HCT116 (cell line): ENCODE measurements around the gene SSR1. TPM values are rescaled to one million over a fixed set of nuclear protein-coding genes. Genes with fewer than 3 reads are reported as not detected.

Experiments
- ATAC-seq: fragments of 200-7000 bp; cut with Tn5 transposase; 2 replicates; pipeline ENCODE4 v1.9.1; 2020; ENCODE audit warnings: mild to moderate bottlenecking, moderate library complexity
- BruUV-seq: library from RNA; stranded (reverse); fragments of 400-500 nt; replicated peaks from 2 replicates; lab custom pipeline; 2021; lab: Mats Ljungman, UMichigan
- CTCF ChIA-PET: fragments of 300-600 bp; sonication (Branson Sonifier 250); formaldehyde crosslinking; loops from one replicate; lab custom pipeline; 2021; ENCODE audit warnings: antibody characterized with exemption; lab: Charles Lee
- POLR2A ChIA-PET: fragments of 300-600, 350-600 bp; sonication (Branson Sonifier 250); formaldehyde crosslinking; loops from one replicate; lab custom pipeline; 2021; ENCODE audit warnings: antibody characterized with exemption; lab: Charles Lee
- RAD21 ChIA-PET, 2 experiments: fragments of 300-600 bp; sonication (Branson Sonifier 250); formaldehyde crosslinking; loops; one replicate each; lab custom pipeline; 2023; ENCODE audit warnings: low total read pairs in 2 of 2; ENCODE audit not compliant: uncharacterized antibody in 2 of 2, unreplicated experiment in 2 of 2, low non-redundant PET in 1 of 2; lab: Charles Lee
- DNase-seq: peaks from one replicate; pipeline ENCODE4 v3.0.0-alpha.2; 2010; ENCODE audit warnings: low read depth, low spot score
- H2AFZ ChIP-seq: fragments of 200-600 bp; shearing (Covaris generic), sonication (generic); 2 replicates; pipeline ENCODE4 v1.6.1; 2017; ENCODE audit warnings: low read depth, mixed run types, mixed read lengths, antibody characterized with exemption, low read length; ENCODE audit not compliant: poor library complexity, severe bottlenecking
- H3K27ac ChIP-seq: 2 replicates; pipeline ENCODE4 v1.5.1; 2012; ENCODE audit warnings: low read depth, low read length
- H3K27me3 ChIP-seq: fragments of 200-600 bp; sonication (generic); 2 replicates; pipeline ENCODE4 v1.6.1; 2016; ENCODE audit warnings: mixed run types, low read length, mixed read lengths; ENCODE audit not compliant: insufficient read depth
- H3K36me3 ChIP-seq, 2 experiments: fragments of 200-500 bp in 1 of 2; fragments of 200-600 bp in 1 of 2; sonication (Bioruptor generic) in 1 of 2; sonication (generic) in 1 of 2; 2 replicates each; pipeline versions ENCODE4 v1.5.1 to v1.6.1; 2014 to 2016; ENCODE audit warnings: low read length in 2 of 2, inconsistent platforms in 1 of 2, mixed read lengths in 1 of 2, mixed run types in 1 of 2; ENCODE audit not compliant: insufficient read depth in 2 of 2, control insufficient read depth in 1 of 2
- H3K4me1 ChIP-seq, 2 experiments: fragments of 200-600 bp in 1 of 2; sonication (generic) in 1 of 2; 2 replicates each; pipeline versions ENCODE4 v1.5.1 to v1.6.1; 2012 to 2017; ENCODE audit warnings: low read length in 2 of 2, inconsistent platforms in 1 of 2, mild to moderate bottlenecking in 1 of 2, mixed read lengths in 1 of 2, mixed run types in 1 of 2, moderate library complexity in 1 of 2; ENCODE audit not compliant: insufficient read depth in 2 of 2, control insufficient read depth in 1 of 2
- H3K4me2 ChIP-seq: fragments of 200-600 bp; sonication (generic); 2 replicates; pipeline ENCODE4 v1.6.1; 2017; ENCODE audit warnings: mixed run types, low read length, mixed read lengths
- H3K4me3 ChIP-seq, 2 experiments: fragments of 200-600 bp in 1 of 2; sonication (generic) in 1 of 2; replicated peaks in 1 of 2; 2 replicates each; pipeline ENCODE4 v1.5.1; 2011 to 2016; ENCODE audit warnings: low read length in 2 of 2, control low read depth in 1 of 2, low read depth in 1 of 2, mild to moderate bottlenecking in 1 of 2, mixed read lengths in 1 of 2, mixed run types in 1 of 2
- H3K79me2 ChIP-seq: fragments of 200-600 bp; sonication (generic); 2 replicates; pipeline ENCODE4 v1.6.1; 2017; ENCODE audit warnings: mild to moderate bottlenecking, mixed run types, low read length, moderate library complexity, mixed read lengths; ENCODE audit not compliant: insufficient read depth
- H3K9ac ChIP-seq: fragments of 200-600 bp; sonication (generic); 2 replicates; pipeline ENCODE4 v1.6.1; 2016; ENCODE audit warnings: low read length, mixed read lengths
- H3K9me2 ChIP-seq: fragments of 200-600 bp; sonication (generic), shearing (Covaris generic); 2 replicates; pipeline ENCODE4 v1.6.1; 2017; ENCODE audit warnings: mixed run types, mild to moderate bottlenecking, moderate library complexity; ENCODE audit not compliant: insufficient read depth
- H3K9me3 ChIP-seq, 2 experiments: fragments of 200-500 bp in 1 of 2; fragments of 200-600 bp in 1 of 2; sonication (Bioruptor generic) in 1 of 2; sonication (generic) in 1 of 2; 2 replicates each; pipeline ENCODE4 v1.6.1; 2014 to 2017; ENCODE audit warnings: low read length in 2 of 2, mixed read lengths in 2 of 2, inconsistent platforms in 1 of 2, low read depth in 1 of 2, mild to moderate bottlenecking in 1 of 2, mixed run types in 1 of 2, moderate library complexity in 1 of 2; ENCODE audit not compliant: control insufficient read depth in 1 of 2, insufficient read depth in 1 of 2
- H4K20me1 ChIP-seq: fragments of 200-600 bp; sonication (generic), shearing (Covaris generic); 2 replicates; pipeline ENCODE4 v1.6.1; 2017; ENCODE audit warnings: mixed run types, mild to moderate bottlenecking, moderate library complexity; ENCODE audit not compliant: insufficient read depth
- CEBPB ChIP-seq: IDR thresholded peaks from 2 replicates; pipeline ENCODE4 v1.6.1; 2012; ENCODE audit warnings: low read depth
- ELF1 ChIP-seq: IDR thresholded peaks from 2 replicates; pipeline ENCODE4 v1.6.1; 2012; ENCODE audit warnings: low read depth, borderline replicate concordance
- EZH2 ChIP-seq: fragments of 200-600 bp; sonication (generic); IDR thresholded peaks from 2 replicates; pipeline ENCODE4 v1.6.1; 2017; ENCODE audit warnings: antibody characterized with exemption, mixed run types
- FOSL1 ChIP-seq: IDR thresholded peaks from 2 replicates; pipeline ENCODE4 v1.6.1; 2012; ENCODE audit warnings: low read depth
- JUND ChIP-seq: IDR thresholded peaks from 2 replicates; pipeline ENCODE4 v1.6.1; 2012
- SP1 ChIP-seq: IDR thresholded peaks from 2 replicates; pipeline ENCODE4 v1.6.1; 2012; ENCODE audit warnings: low read depth
- SRF ChIP-seq: IDR thresholded peaks from 2 replicates; pipeline ENCODE4 v1.6.1; 2012; ENCODE audit warnings: low read depth
- YY1 ChIP-seq: IDR thresholded peaks from 2 replicates; pipeline ENCODE4 v1.6.1; 2011; ENCODE audit warnings: low read length, low read depth, moderate library complexity, mild to moderate bottlenecking; ENCODE audit not compliant: insufficient replicate concordance; ENCODE audit errors: extremely low read depth
- intact Hi-C: fragments of 100-400 bp; cut with micrococcal nuclease; formaldehyde crosslinking; loops from 2 replicates; pipeline ENCODE4 v1.10.0; 2022
- total RNA-seq: library from RNA; stranded (reverse); gene quantifications from one replicate; pipeline ENCODE4 v1.2.1, GENCODE V29; 2021; ENCODE audit not compliant: unreplicated experiment
- TF ChIP-seq, protein P1 (sequence below): IDR thresholded peaks from 2 replicates; pipeline ENCODE4 v1.6.1; 2011; ENCODE audit warnings: mild to moderate bottlenecking, low read length, moderate library complexity; ENCODE audit not compliant: insufficient replicate concordance; ENCODE audit errors: extremely low read depth
- TF ChIP-seq, protein P2 (sequence below): IDR thresholded peaks from 2 replicates; pipeline ENCODE4 v1.6.1; 2012
- TF ChIP-seq, protein P3 (sequence below): IDR thresholded peaks from 2 replicates; pipeline ENCODE4 v1.6.1; 2012; ENCODE audit warnings: low read depth

The SSR1 gene
- total RNA-seq, 1 experiment from 2014 or later: 127 TPM

DNA sequence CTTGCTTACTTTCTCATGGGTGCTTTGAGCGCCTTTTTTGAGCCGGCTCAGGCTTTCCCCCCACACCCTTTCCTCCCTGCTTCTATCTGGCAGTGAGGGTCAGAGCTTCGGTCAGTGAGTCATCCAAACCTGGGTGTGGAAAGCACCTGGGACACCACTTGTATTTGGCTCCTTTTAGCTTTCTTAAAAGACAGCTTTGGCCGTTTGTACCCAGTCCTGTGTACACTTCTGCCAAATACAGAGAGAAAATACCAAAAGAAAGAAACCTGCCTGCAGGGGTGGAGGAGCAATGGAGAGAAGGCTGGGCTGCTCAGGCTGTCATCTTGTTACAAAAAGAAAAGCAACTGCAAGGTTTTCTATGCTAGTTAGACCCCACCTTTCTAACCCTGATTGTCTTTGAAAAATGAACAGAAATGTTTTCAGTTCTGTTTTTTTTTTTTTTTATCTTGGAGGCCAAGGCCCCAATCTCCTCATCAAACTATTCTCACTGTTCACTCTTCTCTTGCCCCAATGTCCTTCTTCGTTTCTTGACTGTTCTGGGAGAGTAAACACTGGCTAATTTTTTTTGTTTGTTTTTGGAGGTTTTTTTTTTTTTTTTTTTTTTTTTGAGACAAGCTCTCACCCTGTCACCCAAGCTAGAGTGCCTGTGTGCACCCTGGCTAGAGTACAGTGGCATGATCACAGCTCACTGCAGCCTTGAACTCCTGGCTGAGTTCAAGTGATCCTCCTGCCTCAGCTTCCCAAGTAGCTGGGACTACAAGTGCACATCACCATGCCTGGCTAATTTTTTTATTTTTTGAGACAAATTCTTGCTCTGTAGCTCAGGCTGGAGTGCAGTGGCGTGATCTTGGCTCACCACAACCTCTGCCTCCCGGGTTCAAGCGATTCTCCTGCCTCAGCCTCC, 76.4 kb downstream of the SSR1 start:
- Histone ChIP-seq H3K9me3 (no peaks in the 10 kb centered on the region), H3K27ac (peak overlapping the region; percentile 55), H3K36me3 (peaks cover 7 to 10% of the 10 kb centered on the region in 2 experiments; a peak in 3 of 4 replicates), H3K27me3 (no peaks in the 10 kb centered on the region), H4K20me1 (no peaks in the 10 kb centered on the region), H2AFZ (no peak overlapping the region), H3K9me2 (no peaks in the 10 kb centered on the region), H3K79me2 (peaks cover 12% of the 10 kb centered on the region), H3K4me3 (peak overlapping the region in 1 of 2 experiments; percentile 29; a peak in 2 of 4 replicates), H3K9ac (peak overlapping the region; percentile 47), H3K4me1 (peaks cover 43 to 60% of the 10 kb centered on the region in 2 experiments), H3K4me2 (peak overlapping the region; percentile 66)
- ChIA-PET CTCF (interaction anchor here (1.0 to 2.3 kb wide), 3 partner anchors 450 to 550 kb away, joined by 4 to 6 read pairs (median 5); no protein-coding TSS in a partner anchor), RAD21 (interaction anchor here in 1 of 2 experiments (0.6 kb wide), 1 partner anchor 511 kb away, joined by 3 read pairs; no protein-coding TSS in a partner anchor), POLR2A (interaction anchor here (0.6 to 1.1 kb wide), 3 partner anchors 117 to 389 kb away, joined by 3 to 4 read pairs (median 3); no protein-coding TSS in a partner anchor)
- ATAC-seq: peak; percentile 71
- intact Hi-C loops: loop anchor here (5.0 to 10.0 kb wide), 4 partner anchors 132 to 549 kb away; partner anchors contain the start of gene RREB1
- TF ChIP-seq CEBPB (no peak), EZH2 (no peak), ELF1 (no peak), SRF (no peak), SP1 (peak; percentile 58; the same call in 1 of the 2 replicates), FOSL1 (peak; percentile 73), YY1 (peak; percentile 45), JUND (peak; percentile 76)
- TF ChIP-seq, protein P1, sequence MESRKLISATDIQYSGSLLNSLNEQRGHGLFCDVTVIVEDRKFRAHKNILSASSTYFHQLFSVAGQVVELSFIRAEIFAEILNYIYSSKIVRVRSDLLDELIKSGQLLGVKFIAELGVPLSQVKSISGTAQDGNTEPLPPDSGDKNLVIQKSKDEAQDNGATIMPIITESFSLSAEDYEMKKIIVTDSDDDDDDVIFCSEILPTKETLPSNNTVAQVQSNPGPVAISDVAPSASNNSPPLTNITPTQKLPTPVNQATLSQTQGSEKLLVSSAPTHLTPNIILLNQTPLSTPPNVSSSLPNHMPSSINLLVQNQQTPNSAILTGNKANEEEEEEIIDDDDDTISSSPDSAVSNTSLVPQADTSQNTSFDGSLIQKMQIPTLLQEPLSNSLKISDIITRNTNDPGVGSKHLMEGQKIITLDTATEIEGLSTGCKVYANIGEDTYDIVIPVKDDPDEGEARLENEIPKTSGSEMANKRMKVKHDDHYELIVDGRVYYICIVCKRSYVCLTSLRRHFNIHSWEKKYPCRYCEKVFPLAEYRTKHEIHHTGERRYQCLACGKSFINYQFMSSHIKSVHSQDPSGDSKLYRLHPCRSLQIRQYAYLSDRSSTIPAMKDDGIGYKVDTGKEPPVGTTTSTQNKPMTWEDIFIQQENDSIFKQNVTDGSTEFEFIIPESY: no peak
- TF ChIP-seq, protein P2, sequence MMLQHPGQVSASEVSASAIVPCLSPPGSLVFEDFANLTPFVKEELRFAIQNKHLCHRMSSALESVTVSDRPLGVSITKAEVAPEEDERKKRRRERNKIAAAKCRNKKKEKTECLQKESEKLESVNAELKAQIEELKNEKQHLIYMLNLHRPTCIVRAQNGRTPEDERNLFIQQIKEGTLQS: no peak
- TF ChIP-seq, protein P3, sequence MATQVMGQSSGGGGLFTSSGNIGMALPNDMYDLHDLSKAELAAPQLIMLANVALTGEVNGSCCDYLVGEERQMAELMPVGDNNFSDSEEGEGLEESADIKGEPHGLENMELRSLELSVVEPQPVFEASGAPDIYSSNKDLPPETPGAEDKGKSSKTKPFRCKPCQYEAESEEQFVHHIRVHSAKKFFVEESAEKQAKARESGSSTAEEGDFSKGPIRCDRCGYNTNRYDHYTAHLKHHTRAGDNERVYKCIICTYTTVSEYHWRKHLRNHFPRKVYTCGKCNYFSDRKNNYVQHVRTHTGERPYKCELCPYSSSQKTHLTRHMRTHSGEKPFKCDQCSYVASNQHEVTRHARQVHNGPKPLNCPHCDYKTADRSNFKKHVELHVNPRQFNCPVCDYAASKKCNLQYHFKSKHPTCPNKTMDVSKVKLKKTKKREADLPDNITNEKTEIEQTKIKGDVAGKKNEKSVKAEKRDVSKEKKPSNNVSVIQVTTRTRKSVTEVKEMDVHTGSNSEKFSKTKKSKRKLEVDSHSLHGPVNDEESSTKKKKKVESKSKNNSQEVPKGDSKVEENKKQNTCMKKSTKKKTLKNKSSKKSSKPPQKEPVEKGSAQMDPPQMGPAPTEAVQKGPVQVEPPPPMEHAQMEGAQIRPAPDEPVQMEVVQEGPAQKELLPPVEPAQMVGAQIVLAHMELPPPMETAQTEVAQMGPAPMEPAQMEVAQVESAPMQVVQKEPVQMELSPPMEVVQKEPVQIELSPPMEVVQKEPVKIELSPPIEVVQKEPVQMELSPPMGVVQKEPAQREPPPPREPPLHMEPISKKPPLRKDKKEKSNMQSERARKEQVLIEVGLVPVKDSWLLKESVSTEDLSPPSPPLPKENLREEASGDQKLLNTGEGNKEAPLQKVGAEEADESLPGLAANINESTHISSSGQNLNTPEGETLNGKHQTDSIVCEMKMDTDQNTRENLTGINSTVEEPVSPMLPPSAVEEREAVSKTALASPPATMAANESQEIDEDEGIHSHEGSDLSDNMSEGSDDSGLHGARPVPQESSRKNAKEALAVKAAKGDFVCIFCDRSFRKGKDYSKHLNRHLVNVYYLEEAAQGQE: no peak
- no TSS peak for BruUV-seq
- peak; percentile 35 for DNase-seq
